HG03064 (cell line): ENCODE results near the gene ZKSCAN5.
"Not testable (repeated sequence)": the region's sequence is repeated elsewhere in the genome, so short reads cannot be mapped to it uniquely, and the experiment has no call there.

ENCODE experiments used
- ATAC-seq: cut with Tn5 transposase; IDR thresholded peaks from one replicate; pipeline ENCODE4 v1.9.1; 2021; ENCODE audit warnings: low read depth; ENCODE audit not compliant: unreplicated experiment

The ZKSCAN5 gene

DNA sequence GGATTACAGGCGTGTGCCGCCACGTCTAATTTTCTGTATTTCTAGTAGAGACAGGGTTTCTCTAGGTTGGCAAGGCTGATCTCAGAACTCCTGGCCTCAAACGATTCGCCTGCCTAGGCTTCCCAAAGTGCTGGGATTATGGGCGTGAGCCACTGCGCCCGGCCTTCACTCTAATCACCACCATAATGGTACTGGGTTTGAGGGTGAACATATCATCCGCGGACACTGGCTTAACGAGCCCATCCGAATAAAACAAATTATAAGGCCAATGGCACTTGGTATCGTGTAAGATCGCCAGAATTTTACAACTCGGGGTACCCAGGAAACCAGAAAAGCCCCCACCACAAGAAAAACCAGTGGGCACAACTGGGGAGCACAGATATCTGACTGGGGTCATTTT is 46.9 kb downstream of the ZKSCAN5 start:
- peak; percentile 13 for ATAC-seq

DNA sequence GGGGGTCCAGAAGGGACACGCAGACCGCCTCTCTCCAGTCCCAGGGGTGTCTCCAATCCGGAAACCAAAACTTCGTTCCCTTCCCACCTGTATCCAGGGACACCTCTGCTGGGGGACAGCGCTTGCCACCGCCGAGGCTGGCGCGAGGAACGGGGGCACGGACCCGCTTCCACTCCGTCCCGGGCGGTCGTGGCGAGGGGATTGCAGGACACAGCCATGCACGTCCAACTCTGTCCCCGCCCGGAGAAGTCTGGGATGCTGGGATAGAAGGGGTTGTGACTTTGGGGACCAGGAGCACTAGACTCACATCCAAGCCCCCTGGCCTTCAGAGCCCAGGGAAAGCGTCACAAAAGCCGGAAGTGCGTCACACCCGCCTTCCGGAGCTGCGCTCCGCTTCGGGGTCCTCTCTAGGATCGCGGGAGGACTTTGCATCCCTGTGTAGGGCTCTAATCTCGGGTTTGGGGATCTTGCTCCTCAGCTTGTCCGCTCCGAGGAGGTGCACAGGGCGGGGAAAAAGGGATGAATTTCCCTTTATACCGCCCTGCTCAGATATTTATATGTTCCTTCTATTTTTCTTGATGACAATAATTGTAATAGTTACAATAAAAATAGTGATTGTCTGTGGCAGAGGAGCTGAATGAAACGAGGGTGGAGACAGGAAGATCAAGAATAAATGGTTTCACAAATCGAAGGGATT is 47.5 kb downstream of the ZKSCAN5 start, which contains the start of gene FAM200A:
Gene FAM200A (minus strand): TSS at position 348 of the 697 bp plus-strand sequence. CDS start 3,707 bp downstream, outside the sequence.
- ATAC-seq, result peak; percentile 92

DNA sequence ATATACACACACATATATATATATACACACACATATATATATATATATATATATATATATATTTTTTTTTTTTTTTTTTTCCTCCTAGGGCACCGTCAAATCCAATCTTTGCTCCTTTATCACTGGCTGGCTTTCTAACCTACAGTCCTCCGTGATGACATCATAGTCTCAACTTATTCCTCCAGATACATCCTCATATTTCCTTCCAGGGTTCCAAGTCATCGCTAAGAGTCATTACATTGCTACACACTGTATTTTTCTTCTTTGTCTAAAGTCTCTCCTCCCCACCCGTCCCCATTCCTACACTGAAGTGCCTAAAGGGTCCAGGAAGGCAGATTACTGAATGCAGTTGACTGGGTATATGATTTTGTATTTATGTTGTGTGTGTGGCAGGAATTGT is 48.6 kb downstream of the ZKSCAN5 start:
- ATAC-seq, result no peak

DNA sequence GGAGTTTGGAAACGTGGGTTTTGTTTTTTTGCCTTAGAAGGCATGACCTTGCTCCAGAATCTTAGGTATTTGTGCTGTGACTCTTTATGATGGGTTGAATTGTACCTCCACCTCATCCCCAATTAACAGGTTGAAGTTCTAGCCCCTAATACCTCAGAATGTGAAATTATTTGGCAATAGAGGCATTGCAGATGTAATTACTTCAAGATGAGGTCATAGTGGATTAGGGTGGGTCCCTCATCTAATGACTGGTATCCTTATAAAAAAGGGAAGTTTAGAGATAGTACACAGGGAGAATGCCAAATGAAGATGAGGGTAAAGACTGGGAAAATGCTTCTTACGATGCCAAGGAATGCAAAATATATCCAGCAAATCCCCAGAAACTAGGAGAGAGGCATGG is 50.5 kb downstream of the ZKSCAN5 start:
- no peak for ATAC-seq

DNA sequence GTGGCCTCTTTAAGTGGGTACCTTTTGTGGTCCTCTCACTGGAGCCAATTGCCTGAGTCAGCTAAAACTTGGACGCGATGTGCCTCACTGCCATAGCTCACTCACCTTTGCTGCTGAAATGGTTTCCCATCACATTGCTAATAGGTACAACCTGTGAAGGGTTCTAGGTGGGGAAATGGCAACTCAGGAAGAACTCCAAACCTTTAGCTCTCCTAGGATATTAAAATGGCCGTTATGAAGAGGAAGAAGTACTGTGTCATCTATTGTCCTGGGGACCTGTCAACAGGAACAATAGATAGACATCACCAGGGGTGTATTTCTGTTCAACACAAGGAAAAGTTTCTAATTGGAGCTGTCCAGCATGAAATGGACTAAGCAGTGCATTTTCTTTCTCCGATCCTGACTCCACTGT is 52.7 kb downstream of the ZKSCAN5 start:
- ATAC-seq, result no peak

DNA sequence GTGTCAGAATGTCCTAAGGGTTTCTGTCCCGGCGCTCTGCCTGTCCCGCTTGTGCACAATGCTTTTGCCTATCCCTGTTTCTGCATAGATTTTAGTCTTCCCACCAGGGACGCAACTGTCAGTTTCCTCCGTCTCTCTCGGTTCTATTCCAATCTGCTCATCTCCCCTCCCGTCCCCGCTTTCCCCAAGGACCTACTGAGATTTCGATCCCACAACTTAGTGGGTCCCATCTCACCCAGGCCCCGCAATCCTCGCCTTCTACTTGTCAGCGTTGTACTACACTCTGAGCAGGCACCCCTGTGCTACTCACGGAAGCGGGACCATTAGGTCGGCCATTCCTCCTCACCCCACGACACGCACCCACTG is 53.5 kb downstream of the ZKSCAN5 start:
- peak; percentile 39 for ATAC-seq

DNA sequence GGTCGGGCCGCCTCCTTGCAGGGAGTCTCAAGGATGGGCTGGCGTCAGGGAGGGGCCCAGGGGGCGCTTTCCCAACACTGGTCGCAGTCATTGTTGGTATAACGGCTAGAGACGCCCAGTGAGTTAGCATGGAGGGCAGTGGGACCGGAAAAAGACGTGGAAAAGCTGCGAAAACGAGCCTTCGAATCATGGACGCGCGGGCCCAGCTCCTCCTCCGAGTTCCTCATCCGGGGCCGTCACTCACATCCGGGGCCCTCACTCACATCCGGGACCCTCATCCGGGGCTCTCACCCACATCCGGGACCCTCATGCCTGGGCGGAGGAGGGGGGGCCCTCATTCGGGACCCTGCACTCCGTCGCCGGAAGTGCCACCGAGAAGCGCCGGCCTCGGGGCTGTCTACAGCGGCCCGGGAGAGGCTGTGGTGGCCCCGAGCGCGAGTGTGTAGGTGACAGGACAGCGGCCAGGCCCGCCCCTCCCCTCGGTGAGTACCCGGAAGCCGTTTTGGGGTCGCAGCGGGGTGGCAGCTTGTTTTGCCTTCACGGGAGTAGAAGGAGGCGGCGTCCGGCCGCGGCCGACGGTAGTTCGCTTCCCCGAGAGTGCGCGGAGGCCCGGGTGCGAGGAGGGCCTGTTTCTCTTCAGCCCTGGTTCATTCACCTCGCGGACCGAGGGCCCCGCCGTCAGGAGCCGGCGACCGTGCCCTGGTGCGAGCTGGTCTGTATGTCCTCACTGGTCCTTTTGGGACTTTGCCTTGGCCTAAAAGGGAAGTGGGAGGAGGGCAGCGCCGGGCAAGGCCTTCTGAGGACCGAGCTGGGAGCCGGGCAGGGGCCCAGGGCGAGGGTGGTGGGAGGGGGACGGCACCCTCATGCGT is 54.1 kb downstream of the ZKSCAN5 start, which contains the start of gene ZNF655:
Gene ZNF655 (plus strand): TSS at position 337 of the 869 bp plus-strand sequence. CDS start 1,918 bp downstream, outside the sequence.
- ATAC-seq, result peak; percentile 67

DNA sequence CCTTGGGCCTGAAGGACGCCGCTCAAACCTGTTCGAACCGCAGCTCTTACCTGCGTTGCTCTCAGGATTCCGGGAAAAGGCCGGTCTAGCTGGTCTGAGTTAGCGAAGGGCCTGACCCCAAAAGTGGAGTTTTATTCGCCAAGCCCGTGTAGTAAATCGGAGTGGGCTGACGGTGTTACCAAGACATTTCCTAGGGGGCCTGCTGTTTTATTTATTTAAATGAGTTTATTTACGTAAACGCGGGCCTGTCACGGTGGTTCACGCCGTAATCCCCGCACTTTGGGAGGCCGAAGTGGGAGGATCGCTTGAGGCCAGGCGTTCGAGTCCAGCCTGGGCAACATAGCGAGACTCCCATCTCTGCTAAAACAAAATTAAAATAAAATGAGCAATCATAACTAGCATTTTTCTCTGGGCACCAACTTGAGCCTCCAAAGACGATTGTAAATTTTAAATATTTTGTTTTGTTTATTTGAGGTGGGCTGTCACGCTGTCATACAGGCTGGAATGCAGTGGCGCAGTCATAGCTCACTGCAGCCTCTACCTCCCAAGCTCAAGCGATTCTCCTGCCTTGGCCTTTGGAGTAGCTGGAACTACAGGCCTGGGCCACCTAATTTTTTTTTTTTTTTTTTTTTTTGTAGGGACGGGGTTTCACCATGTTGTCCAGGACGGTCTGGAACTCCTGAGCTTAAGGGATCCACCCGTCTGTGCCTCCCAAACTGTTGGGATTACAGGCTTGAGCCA is 54.9 kb downstream of the ZKSCAN5 start:
- no peak for ATAC-seq

DNA sequence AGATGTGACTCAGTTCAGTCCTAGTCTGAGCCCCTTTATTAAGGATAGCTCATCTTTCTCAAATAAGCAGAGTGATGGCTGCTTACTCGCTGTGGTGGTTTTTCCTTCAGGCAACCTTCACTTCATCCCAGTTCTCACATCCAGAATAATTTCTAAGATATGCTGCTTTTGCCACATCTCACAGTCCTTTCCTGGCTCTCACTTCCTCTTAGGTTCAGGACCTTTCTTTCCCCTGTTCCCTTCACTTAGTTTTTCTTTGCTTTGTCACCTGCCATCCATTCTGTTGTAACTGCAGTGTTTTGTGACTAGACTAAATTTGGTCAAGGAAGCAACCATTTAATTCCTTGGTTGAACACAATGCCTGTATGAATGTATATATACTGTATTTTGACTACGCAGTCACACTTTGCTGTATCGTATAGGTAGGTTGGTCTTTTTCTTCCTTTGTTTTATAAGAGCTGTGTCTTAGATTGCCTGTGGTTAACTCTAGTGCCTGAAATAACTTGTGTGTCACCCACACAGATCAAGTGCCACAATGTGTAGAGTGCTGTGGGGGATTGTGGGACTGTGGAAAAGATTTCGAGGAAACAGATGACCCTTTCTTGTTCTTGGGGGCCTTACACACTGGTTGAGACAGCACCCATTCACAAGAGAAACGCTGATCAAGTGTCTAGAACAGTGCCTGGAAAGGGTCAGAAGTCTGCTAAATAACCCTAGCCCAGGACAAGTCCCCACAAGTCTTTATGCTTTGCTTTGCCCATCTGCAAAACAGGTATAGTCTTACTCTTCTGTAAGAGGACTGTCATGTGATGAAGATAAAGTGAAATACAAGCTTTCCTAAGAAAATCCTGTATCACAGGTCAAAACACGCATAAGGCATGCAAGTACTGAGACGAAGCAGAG is 56.6 kb downstream of the ZKSCAN5 start:
- no peak for ATAC-seq

DNA sequence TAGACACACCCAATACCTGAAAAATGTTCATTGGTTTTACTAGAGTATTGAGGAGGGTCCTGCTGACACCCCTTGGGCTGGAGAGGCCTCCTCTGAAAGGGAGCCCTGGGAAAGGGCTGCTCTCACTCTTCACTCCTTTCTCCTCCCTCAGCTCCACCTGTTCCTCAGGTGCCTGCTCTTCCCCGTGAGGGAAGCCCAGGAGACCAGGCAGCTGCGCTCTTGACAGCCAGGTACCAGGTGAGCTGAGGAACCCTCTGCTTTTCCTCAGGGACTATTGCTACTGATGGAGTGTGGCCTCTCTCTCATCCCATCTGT is 57.2 kb downstream of the ZKSCAN5 start:
- ATAC-seq, result no peak

DNA sequence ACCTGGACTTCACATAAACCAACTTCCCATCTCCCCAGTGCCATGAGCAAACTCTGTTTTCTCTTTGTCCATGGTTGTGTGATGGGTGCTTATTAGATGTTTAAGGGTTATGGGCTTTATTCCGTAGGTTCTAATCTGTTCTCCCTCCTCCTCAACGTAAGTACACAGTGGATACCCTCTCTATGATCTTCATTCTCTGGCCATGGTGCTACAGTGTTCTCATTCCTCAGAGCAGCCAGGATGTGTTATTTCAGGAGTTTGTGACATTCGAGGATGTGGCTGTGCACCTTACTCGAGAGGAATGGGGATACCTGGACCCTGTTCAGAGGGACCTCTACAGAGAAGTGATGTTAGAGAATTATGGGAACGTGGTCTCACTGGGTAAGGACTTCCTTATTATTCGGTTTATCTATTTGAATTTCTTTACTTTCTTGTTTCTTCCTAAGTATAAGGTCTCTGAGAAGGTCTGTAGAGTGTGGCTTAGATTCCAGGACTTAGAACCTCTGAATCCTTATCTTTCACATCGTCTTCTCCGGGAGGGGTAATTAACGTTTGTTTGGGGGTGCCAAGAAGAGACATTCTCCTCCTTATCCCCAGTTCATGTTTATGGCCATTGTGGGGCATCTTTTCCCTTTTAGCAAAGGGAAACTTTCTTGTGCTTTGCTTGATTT is 57.8 kb downstream of the ZKSCAN5 start:
- ATAC-seq, result no peak

DNA sequence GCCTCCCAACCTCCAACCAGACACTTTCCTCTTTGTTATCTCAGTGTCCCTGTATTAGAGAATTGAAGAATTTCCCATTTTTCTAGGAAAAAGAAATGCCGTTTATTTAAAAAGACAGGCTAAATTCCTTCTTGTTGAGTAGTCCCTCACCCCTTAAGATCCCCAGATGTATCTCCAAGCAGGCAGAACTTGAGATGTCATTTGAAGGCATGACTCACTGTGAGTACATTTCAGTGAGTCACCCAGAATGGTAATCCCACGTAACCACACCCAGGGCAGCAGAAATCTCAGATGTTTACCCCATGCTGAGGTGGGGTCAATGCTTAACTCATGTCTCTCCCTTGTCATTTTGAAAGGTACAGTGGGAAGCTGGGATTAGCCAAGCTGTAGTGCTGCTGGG is 58.4 kb downstream of the ZKSCAN5 start:
- no peak for ATAC-seq

DNA sequence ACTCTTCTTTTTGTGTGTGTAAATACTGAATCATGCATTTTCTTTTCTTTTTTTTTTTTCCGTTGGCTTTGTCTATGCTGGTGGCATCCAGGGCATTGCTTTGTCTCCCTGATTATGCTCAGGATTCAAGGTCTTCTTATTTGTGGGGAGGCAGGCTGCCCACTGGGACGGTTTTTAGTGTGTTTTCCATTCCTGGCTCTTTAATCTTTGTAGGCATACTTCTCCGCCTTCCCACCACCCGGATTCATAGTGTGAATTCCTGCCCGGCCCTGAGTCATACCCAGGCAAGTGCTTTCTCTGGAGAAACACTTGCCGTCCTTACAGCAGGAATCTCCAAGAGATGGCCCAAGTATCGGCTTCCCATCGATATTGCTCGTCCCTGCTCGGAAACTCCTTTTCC is 59.2 kb downstream of the ZKSCAN5 start:
- no peak for ATAC-seq

DNA sequence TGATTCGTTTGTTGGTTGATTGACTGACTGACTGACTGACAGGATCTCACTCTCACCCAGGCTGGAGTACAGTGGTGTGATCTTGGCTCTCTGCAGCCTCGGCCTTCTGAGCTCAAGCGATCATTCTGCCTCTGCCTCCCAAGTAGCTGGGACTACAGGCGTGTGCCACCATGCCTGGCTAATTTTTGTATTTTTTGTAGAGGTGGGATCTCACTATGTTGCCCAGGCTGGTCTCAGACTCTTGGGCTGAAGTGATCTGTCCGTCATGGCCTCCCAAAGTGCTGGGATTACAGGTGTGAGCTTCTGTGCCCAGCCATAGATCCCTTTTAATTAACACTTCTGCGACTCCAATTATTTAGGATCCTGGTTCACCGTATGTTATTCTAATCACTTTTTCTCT is 64.3 kb downstream of the ZKSCAN5 start:
- ATAC-seq, result not testable (repeated sequence)

DNA sequence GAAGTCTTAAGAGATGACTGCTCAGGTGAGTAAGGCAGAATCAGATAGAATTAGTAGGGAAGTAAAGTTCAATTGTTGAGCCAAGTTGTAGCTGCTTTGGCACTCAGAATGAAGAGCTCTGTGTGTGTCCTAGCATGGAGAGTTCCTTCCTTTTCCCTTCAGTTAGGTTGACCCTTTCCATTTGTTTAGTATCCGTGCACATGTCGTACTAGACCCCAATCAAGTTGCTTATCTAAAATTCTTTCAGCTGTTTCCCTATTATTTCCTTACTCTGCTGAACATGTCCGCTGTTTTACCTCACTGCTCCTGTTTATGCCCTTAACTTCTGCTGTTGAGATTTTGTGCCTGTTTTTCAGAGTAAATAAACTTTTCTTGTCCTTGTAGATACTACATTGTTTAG is 67.3 kb downstream of the ZKSCAN5 start:
- no peak for ATAC-seq

DNA sequence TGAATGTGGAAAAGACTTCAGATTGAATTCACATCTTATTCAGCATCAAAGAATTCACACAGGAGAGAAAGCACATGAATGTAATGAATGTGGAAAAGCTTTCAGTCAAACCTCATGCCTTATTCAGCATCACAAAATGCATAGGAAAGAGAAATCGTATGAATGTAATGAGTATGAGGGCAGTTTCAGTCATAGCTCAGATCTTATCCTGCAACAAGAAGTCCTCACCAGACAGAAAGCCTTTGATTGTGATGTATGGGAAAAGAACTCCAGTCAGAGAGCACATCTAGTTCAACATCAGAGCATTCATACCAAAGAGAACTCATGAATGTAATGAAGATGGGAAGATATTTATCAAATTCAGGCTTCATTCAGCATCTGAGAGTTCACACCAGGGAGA is 68.8 kb downstream of the ZKSCAN5 start:
- ATAC-seq, result no peak

DNA sequence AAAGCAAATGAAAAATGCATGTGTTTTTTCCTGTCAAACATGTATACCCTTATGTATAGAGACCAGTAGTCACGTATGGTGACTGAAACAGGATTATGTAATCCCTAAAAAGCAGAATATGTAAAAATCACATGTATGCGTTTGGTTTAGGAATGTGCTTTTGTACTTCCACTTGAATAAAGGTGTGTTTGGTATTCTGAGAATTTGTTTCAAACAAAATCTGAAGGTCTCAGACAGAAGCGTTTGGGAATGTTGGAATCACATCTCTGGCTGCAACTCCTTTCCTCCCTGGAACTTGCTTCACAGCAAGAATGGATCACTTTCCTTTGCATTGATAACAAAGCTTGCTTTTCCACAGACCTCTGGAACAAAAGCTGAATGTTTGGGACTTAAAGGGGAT is 71.8 kb downstream of the ZKSCAN5 start:
- no peak for ATAC-seq

DNA sequence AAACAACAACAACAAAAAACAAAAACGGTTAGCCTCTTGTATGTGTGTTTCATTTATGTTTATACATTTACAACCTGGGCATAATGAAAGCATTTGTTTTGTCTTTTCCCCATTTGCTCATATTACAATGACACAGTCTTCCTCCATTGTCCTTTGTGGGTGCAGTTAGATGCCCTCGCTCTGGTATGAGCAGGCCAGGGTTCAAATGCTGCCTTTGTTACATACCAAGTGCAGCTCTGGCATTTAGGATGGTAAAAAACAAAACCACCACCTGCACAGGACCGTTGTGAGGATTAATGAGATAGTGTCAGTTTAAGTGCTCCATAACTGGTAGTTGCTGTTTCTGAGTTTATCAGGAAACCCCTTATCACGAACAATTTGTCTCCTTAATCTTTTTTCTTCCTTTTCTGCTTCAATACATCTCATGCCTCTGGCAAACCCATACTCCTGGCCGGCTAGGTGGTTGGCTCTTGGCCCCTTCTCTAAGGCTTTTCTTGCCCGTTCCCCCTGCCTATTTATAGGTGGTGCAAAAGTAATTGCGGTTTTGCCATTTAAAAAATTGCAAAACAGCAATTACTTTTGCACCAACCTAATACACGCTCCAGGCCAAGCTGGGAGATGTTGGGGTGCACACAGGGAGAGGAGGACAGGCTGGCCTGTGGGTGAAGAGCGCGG is 75.0 kb downstream of the ZKSCAN5 start:
- ATAC-seq, result no peak
